ENCODE measurements around the gene LACC1.

LACC1 gene

GRCh38 chr13:43910856-43911255 lies 31.2 kb downstream of the LACC1 start:
- no peaks in the 10 kb centered on the region for H3K4me1 ChIP-seq
- no peak for TF ChIP-seq CTCF (IDR thresholded peaks at IDR 0.05)
- H3K9ac ChIP-seq, result no peak overlapping the region
- no peak overlapping the region for H3K4me3 ChIP-seq (ENCODE audit: low read depth, low read length)
- H3K27ac ChIP-seq, result no peak overlapping the region
- no peaks in the 10 kb centered on the region for H3K79me2 ChIP-seq
- no peaks in the 10 kb centered on the region for H3K36me3 ChIP-seq (ENCODE audit: control insufficient read depth, insufficient read depth, low read length)
- no peaks in the 10 kb centered on the region for H3K27me3 ChIP-seq (ENCODE audit: control insufficient read depth, insufficient read depth, low read length)
- no peaks in the 10 kb centered on the region for H3K9me3 ChIP-seq (ENCODE audit: control insufficient read depth, low read length)
- H2AFZ ChIP-seq, result no peak overlapping the region
- H3K4me2 ChIP-seq (ENCODE audit: low read length), result no peak overlapping the region

- no peak for TF ChIP-seq CTCF (IDR thresholded peaks at IDR 0.05)
- H3K4me1 ChIP-seq, result no peaks in the 10 kb centered on the region
- no peak overlapping the region for H3K4me2 ChIP-seq (ENCODE audit: low read length)
- no peak overlapping the region for H3K27ac ChIP-seq
- no peaks in the 10 kb centered on the region for H3K9me3 ChIP-seq (ENCODE audit: control insufficient read depth, low read length)
- H3K9ac ChIP-seq, result no peak overlapping the region
- no peak overlapping the region for H3K4me3 ChIP-seq (ENCODE audit: low read depth, low read length)
- no peaks in the 10 kb centered on the region for H3K79me2 ChIP-seq
- H3K27me3 ChIP-seq (ENCODE audit: control insufficient read depth, insufficient read depth, low read length), result no peaks in the 10 kb centered on the region
- H2AFZ ChIP-seq, result no peak overlapping the region
- H3K36me3 ChIP-seq (ENCODE audit: control insufficient read depth, insufficient read depth, low read length), result no peaks in the 10 kb centered on the region
These were observed 31.6 kb downstream of the LACC1 start for GRCh38 chr13:43911278-43911677.

GRCh38 chr13:43911871-43912270 lies 32.2 kb downstream of the LACC1 start:
- Histone ChIP-seq H3K4me3 (ENCODE audit: low read depth, low read length) (no peak overlapping the region), H3K27me3 (ENCODE audit: control insufficient read depth, insufficient read depth, low read length) (no peaks in the 10 kb centered on the region), H3K79me2 (no peaks in the 10 kb centered on the region), H3K36me3 (ENCODE audit: control insufficient read depth, insufficient read depth, low read length) (no peaks in the 10 kb centered on the region), H3K27ac (no peak overlapping the region), H3K4me1 (no peaks in the 10 kb centered on the region), H3K9me3 (ENCODE audit: control insufficient read depth, low read length) (no peaks in the 10 kb centered on the region), H2AFZ (no peak overlapping the region), H3K9ac (no peak overlapping the region), H3K4me2 (ENCODE audit: low read length) (no peak overlapping the region)
- TF ChIP-seq CTCF (IDR thresholded peaks at IDR 0.05), result no peak

- H3K27ac ChIP-seq, result no peak overlapping the region
- TF ChIP-seq CTCF (IDR thresholded peaks at IDR 0.05), result no peak
- no peaks in the 10 kb centered on the region for H3K36me3 ChIP-seq (ENCODE audit: control insufficient read depth, insufficient read depth, low read length)
- H3K79me2 ChIP-seq, result no peaks in the 10 kb centered on the region
- H3K9ac ChIP-seq, result no peak overlapping the region
- no peak overlapping the region for H2AFZ ChIP-seq
- no peaks in the 10 kb centered on the region for H3K9me3 ChIP-seq (ENCODE audit: control insufficient read depth, low read length)
- no peaks in the 10 kb centered on the region for H3K4me1 ChIP-seq
- H3K27me3 ChIP-seq (ENCODE audit: control insufficient read depth, insufficient read depth, low read length), result no peaks in the 10 kb centered on the region
- H3K4me2 ChIP-seq (ENCODE audit: low read length), result no peak overlapping the region
- no peak overlapping the region for H3K4me3 ChIP-seq (ENCODE audit: low read depth, low read length)
These were observed 35.7 kb downstream of the LACC1 start for GRCh38 chr13:43915451-43915850.

- Histone ChIP-seq H3K36me3 (ENCODE audit: control insufficient read depth, insufficient read depth, low read length) (no peaks in the 10 kb centered on the region), H3K9me3 (ENCODE audit: control insufficient read depth, low read length) (no peaks in the 10 kb centered on the region), H3K4me2 (ENCODE audit: low read length) (no peak overlapping the region), H3K9ac (no peak overlapping the region), H3K4me1 (no peaks in the 10 kb centered on the region), H3K27me3 (ENCODE audit: control insufficient read depth, insufficient read depth, low read length) (no peaks in the 10 kb centered on the region), H2AFZ (no peak overlapping the region), H3K27ac (no peak overlapping the region), H3K4me3 (ENCODE audit: low read depth, low read length) (no peak overlapping the region), H3K79me2 (no peaks in the 10 kb centered on the region)
- TF ChIP-seq CTCF (IDR thresholded peaks at IDR 0.05), result no peak
These were observed 37.1 kb downstream of the LACC1 start for GRCh38 chr13:43916828-43917227.
